Astrocyte (in vitro differentiated cells and primary cell): ENCODE data around the gene GAB2. TPM values are rescaled to one million over a fixed set of nuclear protein-coding genes. Genes with fewer than 3 reads are reported as not detected.

Experiments
- DNase-seq: peaks from one replicate; pipeline ENCODE4 v3.0.0-alpha.2; 2010; ENCODE audit warnings: low read depth
- FAIRE-seq: peaks from 2 replicates; lab custom pipeline; 2011; peaks lifted over from hg19 to GRCh38; lab: Jason Lieb, UNC
- H2AFZ ChIP-seq: 2 replicates; pipeline ENCODE4 v1.6.0; 2012; ENCODE audit warnings: low read depth, low read length, inconsistent platforms
- H3K27ac ChIP-seq: 2 replicates; pipeline ENCODE4 v1.5.1; 2011; ENCODE audit warnings: low read depth, low read length, inconsistent platforms
- H3K27me3 ChIP-seq: 2 replicates; pipeline ENCODE4 v1.6.0; 2011; ENCODE audit warnings: low read length, inconsistent platforms; ENCODE audit not compliant: insufficient read depth
- H3K36me3 ChIP-seq: 2 replicates; pipeline ENCODE4 v1.5.1; 2011; ENCODE audit warnings: low read length, inconsistent platforms; ENCODE audit not compliant: insufficient read depth
- H3K4me1 ChIP-seq: 2 replicates; pipeline ENCODE4 v1.5.1; 2011; ENCODE audit warnings: low read length, inconsistent platforms; ENCODE audit not compliant: insufficient read depth
- H3K4me2 ChIP-seq: 2 replicates; pipeline ENCODE4 v1.6.0; 2012; ENCODE audit warnings: low read length, inconsistent platforms
- H3K4me3 ChIP-seq: 2 replicates; pipeline ENCODE4 v1.5.1; 2011; ENCODE audit warnings: low read depth, mild to moderate bottlenecking, low read length, inconsistent platforms; ENCODE audit not compliant: insufficient read depth
- H3K79me2 ChIP-seq: 2 replicates; pipeline ENCODE4 v1.6.0; 2012; ENCODE audit warnings: mild to moderate bottlenecking, low read length, inconsistent platforms; ENCODE audit not compliant: insufficient read depth
- H3K9ac ChIP-seq: 2 replicates; pipeline ENCODE4 v1.6.0; 2012; ENCODE audit warnings: mild to moderate bottlenecking, low read length, inconsistent platforms
- H3K9me3 ChIP-seq: 2 replicates; pipeline ENCODE4 v1.5.1; 2012; ENCODE audit warnings: low read depth, mild to moderate bottlenecking, low read length, inconsistent platforms; ENCODE audit not compliant: insufficient read depth
- H4K20me1 ChIP-seq: 2 replicates; pipeline ENCODE4 v1.6.0; 2012; ENCODE audit warnings: low read length, inconsistent platforms; ENCODE audit not compliant: insufficient read depth
- H3K27ac Mint-ChIP-seq: one replicate; pipeline ENCODE4 v1.8.0; 2021; ENCODE audit warnings: mild to moderate bottlenecking, mixed read lengths; ENCODE audit not compliant: unreplicated experiment
- H3K27me3 Mint-ChIP-seq: one replicate; pipeline ENCODE4 v1.8.0; 2021; ENCODE audit warnings: low read depth, mixed read lengths; ENCODE audit not compliant: unreplicated experiment
- H3K36me3 Mint-ChIP-seq: one replicate; pipeline ENCODE4 v1.8.0; 2021; ENCODE audit warnings: low read depth, mixed read lengths; ENCODE audit not compliant: unreplicated experiment
- H3K4me1 Mint-ChIP-seq: one replicate; pipeline ENCODE4 v1.8.0; 2021; ENCODE audit warnings: low read depth, mixed read lengths; ENCODE audit not compliant: unreplicated experiment
- H3K4me3 Mint-ChIP-seq: one replicate; pipeline ENCODE4 v1.8.0; 2021; ENCODE audit warnings: mild to moderate bottlenecking, moderate library complexity, mixed read lengths; ENCODE audit not compliant: unreplicated experiment
- H3K9me3 Mint-ChIP-seq: one replicate; pipeline ENCODE4 v1.8.0; 2021; ENCODE audit warnings: mild to moderate bottlenecking, mixed read lengths; ENCODE audit not compliant: unreplicated experiment
- EZH2 ChIP-seq: IDR thresholded peaks from 2 replicates; pipeline ENCODE4 v1.6.1; 2012; ENCODE audit warnings: mild to moderate bottlenecking, low read length, inconsistent platforms; ENCODE audit not compliant: insufficient read depth
- total RNA-seq: library from RNA; stranded (reverse); gene quantifications from 2 replicates; pipeline ENCODE4 v1.2.1, GENCODE V29; 2021
- TF ChIP-seq, protein P1 (sequence below): IDR thresholded peaks from 2 replicates; pipeline ENCODE4 v1.5.1; 2011; ENCODE audit warnings: low read depth, mild to moderate bottlenecking, inconsistent platforms, low read length, moderate library complexity; ENCODE audit not compliant: insufficient read depth

Gene GAB2
- total RNA-seq, 1 donor from 2014 or later = 18.2 TPM

DNA sequence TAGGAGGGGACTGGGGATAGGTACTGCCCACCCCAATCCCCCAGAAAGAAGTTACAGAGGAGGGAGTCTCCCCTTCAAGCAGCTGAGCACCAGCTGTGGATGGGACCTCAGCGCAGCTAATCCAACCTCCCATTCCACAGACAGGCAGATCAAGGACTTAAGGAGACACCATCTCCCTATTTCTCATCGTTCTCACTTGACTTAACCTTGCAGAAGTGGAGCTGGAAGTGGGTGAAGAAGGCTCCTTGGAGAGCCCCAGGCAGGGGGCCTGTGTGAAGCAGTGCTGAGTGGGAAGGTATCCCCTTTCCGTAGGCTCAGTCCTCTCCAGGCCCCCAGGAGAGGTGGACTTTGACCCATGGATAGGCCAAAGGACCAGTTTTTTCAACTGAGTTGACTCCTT lies 201.6 kb downstream of the GAB2 start:
- no peak overlapping the region for H3K27ac ChIP-seq
- Mint-ChIP-seq H3K36me3 (peaks cover 38% of the 10 kb centered on the region), H3K9me3 (peaks cover 4% of the 10 kb centered on the region), H3K27ac (no peak overlapping the region), H3K4me3 (no peak overlapping the region), H3K27me3 (no peaks in the 10 kb centered on the region), H3K4me1 (peaks cover 9% of the 10 kb centered on the region)
- H3K4me3 ChIP-seq = no peak overlapping the region
- no peaks in the 10 kb centered on the region for H3K27me3 ChIP-seq
- H3K4me2 ChIP-seq = no peak overlapping the region
- H3K79me2 ChIP-seq = peaks cover 17% of the 10 kb centered on the region
- TF ChIP-seq, protein P1, sequence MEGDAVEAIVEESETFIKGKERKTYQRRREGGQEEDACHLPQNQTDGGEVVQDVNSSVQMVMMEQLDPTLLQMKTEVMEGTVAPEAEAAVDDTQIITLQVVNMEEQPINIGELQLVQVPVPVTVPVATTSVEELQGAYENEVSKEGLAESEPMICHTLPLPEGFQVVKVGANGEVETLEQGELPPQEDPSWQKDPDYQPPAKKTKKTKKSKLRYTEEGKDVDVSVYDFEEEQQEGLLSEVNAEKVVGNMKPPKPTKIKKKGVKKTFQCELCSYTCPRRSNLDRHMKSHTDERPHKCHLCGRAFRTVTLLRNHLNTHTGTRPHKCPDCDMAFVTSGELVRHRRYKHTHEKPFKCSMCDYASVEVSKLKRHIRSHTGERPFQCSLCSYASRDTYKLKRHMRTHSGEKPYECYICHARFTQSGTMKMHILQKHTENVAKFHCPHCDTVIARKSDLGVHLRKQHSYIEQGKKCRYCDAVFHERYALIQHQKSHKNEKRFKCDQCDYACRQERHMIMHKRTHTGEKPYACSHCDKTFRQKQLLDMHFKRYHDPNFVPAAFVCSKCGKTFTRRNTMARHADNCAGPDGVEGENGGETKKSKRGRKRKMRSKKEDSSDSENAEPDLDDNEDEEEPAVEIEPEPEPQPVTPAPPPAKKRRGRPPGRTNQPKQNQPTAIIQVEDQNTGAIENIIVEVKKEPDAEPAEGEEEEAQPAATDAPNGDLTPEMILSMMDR = no peak
- no peak for TF ChIP-seq EZH2
- DNase-seq = no peak
- H3K36me3 ChIP-seq = peaks cover 1% of the 10 kb centered on the region
- no peak overlapping the region for H3K9ac ChIP-seq
- FAIRE-seq = no peak
- peaks cover 25% of the 10 kb centered on the region for H4K20me1 ChIP-seq
- no peaks in the 10 kb centered on the region for H3K9me3 ChIP-seq
- no peak overlapping the region for H2AFZ ChIP-seq
- no peaks in the 10 kb centered on the region for H3K4me1 ChIP-seq

DNA sequence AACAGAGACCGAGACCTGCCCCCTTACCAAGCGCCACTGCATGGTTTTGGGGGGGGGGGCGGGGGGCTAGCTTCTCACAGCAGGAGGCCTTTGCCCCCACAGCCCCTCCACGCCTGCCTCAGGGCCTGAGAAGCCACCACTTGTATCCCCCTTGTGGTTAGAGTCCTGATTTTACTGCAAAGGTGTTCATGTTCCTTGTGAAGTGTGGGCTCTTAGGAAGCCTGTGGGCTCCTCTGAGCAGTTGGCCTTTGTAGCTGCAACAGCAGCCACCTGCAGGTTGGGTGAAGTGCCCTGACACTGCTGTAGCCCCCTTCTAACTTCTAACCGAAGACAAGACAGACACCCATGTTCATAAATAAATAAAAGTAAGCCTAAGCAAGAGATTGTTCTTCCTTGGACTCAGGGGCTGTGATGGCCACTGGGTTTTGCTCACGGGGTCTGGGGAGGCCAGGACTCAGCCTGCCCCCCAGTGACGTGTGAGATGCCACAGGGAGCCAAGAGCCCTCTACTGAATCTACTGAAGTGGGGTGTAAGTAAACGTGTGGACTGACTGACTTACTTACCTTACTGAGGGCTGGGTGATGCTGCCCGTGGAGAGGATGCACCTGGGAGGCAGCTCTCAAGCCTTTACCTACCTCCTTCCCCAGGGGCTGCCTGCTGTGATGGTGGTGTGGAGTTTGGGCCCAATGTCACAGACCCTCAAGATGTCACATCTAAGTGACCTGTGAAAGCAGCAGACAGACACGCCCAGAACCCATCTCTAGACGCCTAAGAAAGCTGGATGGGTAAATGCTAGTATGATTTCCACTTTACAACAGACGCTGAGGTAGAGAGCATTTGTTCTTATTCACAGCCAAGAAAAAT lies 203.1 kb downstream of the GAB2 start:
- Histone ChIP-seq H3K27ac (no peak overlapping the region), H3K27me3 (no peaks in the 10 kb centered on the region), H4K20me1 (peaks cover 25% of the 10 kb centered on the region), H3K36me3 (peaks cover 3% of the 10 kb centered on the region), H2AFZ (no peak overlapping the region), H3K4me3 (no peak overlapping the region), H3K79me2 (peaks cover 17% of the 10 kb centered on the region), H3K4me2 (no peak overlapping the region), H3K9ac (no peak overlapping the region), H3K9me3 (no peaks in the 10 kb centered on the region), H3K4me1 (no peaks in the 10 kb centered on the region)
- no peak for DNase-seq
- TF ChIP-seq, protein P1 = no peak
- no peak for TF ChIP-seq EZH2
- FAIRE-seq = no peak
- H3K9me3 Mint-ChIP-seq = peaks cover 4% of the 10 kb centered on the region
- peaks cover 9% of the 10 kb centered on the region for H3K4me1 Mint-ChIP-seq
- H3K27me3 Mint-ChIP-seq = no peaks in the 10 kb centered on the region
- no peak overlapping the region for H3K4me3 Mint-ChIP-seq
- peaks cover 39% of the 10 kb centered on the region for H3K36me3 Mint-ChIP-seq
- H3K27ac Mint-ChIP-seq = no peak overlapping the region
